Right cardiac atrium (tissue), 5 donors: Measurements from ENCODE around the gene AGAP1. TPM values are rescaled to one million over a fixed set of nuclear protein-coding genes. Genes with fewer than 3 reads are reported as not detected.

ENCODE experiments used
- ATAC-seq, 2 donors: fragments of 200-7000 bp; cut with Tn5 transposase; one replicate each; pipeline versions ENCODE4 v1.8.0 to v1.9.1; 2020; ENCODE audit warnings: moderate library complexity in 2 of 2, mild to moderate bottlenecking in 1 of 2
- DNase-seq, 3 donors: peaks; one replicate each; pipeline ENCODE4 v3.0.0-alpha.2; 2020
- H3K27ac ChIP-seq: one replicate; pipeline ENCODE4 v1.5.1; 2013; ENCODE audit warnings: mild to moderate bottlenecking, low read length, control low read depth, moderate library complexity
- H3K27me3 ChIP-seq: one replicate; pipeline ENCODE4 v1.6.1; 2013; ENCODE audit not compliant: control insufficient read depth, insufficient read depth
- H3K4me1 ChIP-seq: one replicate; pipeline ENCODE4 v1.6.1; 2013; ENCODE audit warnings: low read length; ENCODE audit not compliant: control insufficient read depth, insufficient read depth
- H3K4me3 ChIP-seq: one replicate; pipeline ENCODE4 v1.5.1; 2013; ENCODE audit warnings: low read length, control low read depth
- H3K9me3 ChIP-seq: one replicate; pipeline ENCODE4 v1.6.1; 2013; ENCODE audit warnings: low read length; ENCODE audit not compliant: control insufficient read depth
- WGBS: extraction: QIAGEN DNeasy Blood & Tissue Kit; methylation state at CpG from one replicate; pipeline ENCODE4 v1.1.7; 2013; 5-methylcytosine and 5-hydroxymethylcytosine counted together
- intact Hi-C, 4 donors: fragments of 100-400 bp; cut with DNase I; formaldehyde crosslinking; loops; one replicate each; pipeline versions ENCODE4 v1.11.0 to v1.14.0; 2022 to 2023
- polyA plus RNA-seq: library from polyadenylated mRNA; stranded (reverse); fragments of 200-250 nt; gene quantifications from one replicate; pipeline ENCODE4 v1.2.3, GENCODE V29; 2013
- total RNA-seq, 4 donors: library from RNA; stranded (reverse); fragmentation: NEBNext Ultra II Directional; extraction: Animal tissue kit (Norgen Biotek cat#: 25700); gene quantifications; one replicate each; pipeline ENCODE4 v1.2.1, GENCODE V29; 2021
- donor health status: healthy with polysubstance abuse.
- donor health status: DM: no; HTN: yes; CAD: no.
- donor health status: DM: no; HTN: no; CAD: no.
- donor health status: DM: no; HTN: yes; CAD: no; lungs with severe emphysema.
- donor health status: DM: yes; HTN: yes; CAD: no.

AGAP1 gene
- total and polyA plus RNA-seq, 5 donors: 10.5 to 25.3 (median 22.6) TPM

DNA sequence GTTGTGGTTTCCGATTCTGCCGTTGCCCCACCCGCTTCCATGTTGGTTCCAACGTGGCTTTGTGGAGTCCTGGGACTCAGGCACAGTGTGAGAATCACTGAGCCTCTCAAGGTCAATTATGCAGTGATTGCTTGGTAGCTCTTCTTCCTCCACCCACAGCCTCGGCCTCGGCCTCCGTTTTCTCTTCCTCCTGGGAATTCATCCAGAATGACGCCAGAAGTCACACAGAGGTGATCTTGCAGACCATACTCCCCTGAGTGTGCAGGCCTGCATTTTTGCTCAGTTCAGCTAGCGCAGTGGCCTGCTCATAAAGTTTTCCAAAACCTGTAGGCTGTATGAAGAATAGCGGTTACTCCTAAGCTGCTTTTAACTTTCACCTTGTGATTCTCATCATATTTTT, 401.0 kb downstream of the AGAP1 start:
- ATAC-seq: no peak
- 91% methylated on average over 10 of the region's 10 CpGs for WGBS
- intact Hi-C loops: no loop called here

DNA sequence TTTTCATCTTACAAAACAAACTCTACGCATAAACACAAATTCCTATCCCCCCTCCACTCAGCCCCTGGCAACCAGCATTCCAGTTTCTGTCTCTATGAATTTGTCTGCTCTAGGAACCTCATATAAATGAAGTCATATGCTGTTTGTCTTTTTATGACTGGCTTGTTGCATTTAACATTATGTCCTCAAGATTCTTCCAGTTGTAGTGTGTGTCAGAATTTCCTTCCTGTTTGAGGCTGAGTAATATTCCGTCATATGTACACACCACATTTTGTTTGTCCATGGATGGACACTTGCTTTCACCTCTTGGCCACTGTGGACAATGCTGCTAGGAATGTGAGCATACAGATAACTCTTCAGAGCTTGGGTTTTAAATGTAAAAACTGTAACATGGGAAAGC, 402.2 kb downstream of the AGAP1 start:
- no peak for ATAC-seq
- no peaks in the 10 kb centered on the region for H3K4me1 ChIP-seq
- no peak for DNase-seq
- no peak overlapping the region for H3K4me3 ChIP-seq
- intact Hi-C loops: no loop called here
- no peak overlapping the region for H3K27ac ChIP-seq
- 93% methylated on average over 2 of the region's 2 CpGs for WGBS
- no peaks in the 10 kb centered on the region for H3K9me3 ChIP-seq
- H3K27me3 ChIP-seq: no peaks in the 10 kb centered on the region

More for the DNA sequence above, 401.0 kb downstream of the AGAP1 start:
- no peak for DNase-seq
- H3K4me1 ChIP-seq: no peaks in the 10 kb centered on the region
- H3K27ac ChIP-seq: no peak overlapping the region
- H3K9me3 ChIP-seq: no peaks in the 10 kb centered on the region
- no peaks in the 10 kb centered on the region for H3K27me3 ChIP-seq
- H3K4me3 ChIP-seq: no peak overlapping the region

DNA sequence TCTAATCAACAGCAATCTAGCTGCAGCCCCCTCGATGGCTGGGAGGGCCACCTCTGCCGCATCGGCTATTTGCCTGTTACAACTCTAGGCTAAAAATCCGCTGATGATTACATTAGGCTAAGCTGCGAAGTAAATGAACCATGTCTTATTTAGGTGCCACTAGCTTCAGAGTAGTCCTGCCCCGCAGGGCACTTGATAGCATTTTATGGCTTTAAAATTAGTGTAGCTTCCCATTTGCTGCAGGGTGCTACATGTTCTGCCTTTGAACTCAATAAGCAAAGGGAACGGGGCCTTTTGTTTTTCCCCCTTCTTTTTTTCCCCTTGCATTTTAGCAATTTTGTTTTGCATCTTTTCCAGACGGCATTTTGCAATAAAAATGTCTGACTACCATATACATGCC, 404.1 kb downstream of the AGAP1 start:
- WGBS: 82% methylated on average over 8 of the region's 8 CpGs
- Histone ChIP-seq H3K4me1 (no peaks in the 10 kb centered on the region), H3K4me3 (no peak overlapping the region), H3K9me3 (no peaks in the 10 kb centered on the region), H3K27me3 (no peaks in the 10 kb centered on the region), H3K27ac (no peak overlapping the region)
- DNase-seq: no peak
- intact Hi-C loops: no loop called here
- ATAC-seq: no peak

DNA sequence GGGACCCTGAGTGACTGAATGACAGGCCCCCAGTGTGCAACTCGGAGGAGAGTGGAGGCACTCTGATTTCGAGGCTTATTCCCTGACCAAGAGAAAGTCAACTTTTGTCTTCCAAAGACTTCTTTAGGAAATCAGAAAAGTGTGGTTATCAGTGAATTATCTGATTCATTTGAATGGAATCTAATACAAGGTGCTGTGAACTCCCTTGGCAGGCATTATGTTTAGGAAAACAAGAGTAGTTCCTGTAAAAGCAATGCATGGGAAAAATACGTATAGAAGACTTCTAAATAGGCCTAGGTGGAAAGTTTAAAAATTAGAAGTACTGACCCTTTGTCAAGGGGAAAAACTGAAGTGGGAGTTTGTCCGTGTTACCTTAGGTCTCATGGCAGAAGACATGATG, 404.9 kb downstream of the AGAP1 start:
- H3K27ac ChIP-seq: no peak overlapping the region
- 91% methylated on average over 4 of the region's 4 CpGs for WGBS
- no peak for DNase-seq

DNA sequence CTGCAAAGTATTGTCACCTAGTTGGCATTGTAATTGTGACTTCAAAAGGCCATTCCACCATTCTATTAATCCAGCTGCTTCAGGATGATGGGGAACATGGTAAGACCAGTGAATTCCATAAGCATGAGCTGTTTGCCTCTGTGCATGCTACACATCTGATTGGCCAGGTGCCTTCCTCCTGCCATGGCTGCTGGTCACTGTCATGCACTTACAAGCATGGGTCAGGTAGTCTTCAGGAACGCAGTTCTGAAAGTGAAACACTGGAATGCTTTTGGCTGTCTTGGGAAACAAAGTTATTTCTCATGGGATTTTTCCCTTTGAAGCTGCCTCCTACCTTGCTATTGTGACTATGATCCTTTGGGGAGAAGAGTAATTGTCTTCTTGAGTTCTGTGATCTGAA, 406.8 kb downstream of the AGAP1 start:
- no peak overlapping the region for H3K4me3 ChIP-seq
- WGBS: 75% methylated on average over 1 of the region's 1 CpG
- DNase-seq: no peak
- H3K4me1 ChIP-seq: no peaks in the 10 kb centered on the region
- H3K27ac ChIP-seq: no peak overlapping the region
- ATAC-seq: no peak
- H3K9me3 ChIP-seq: no peaks in the 10 kb centered on the region
- intact Hi-C loops: no loop called here
- H3K27me3 ChIP-seq: no peaks in the 10 kb centered on the region

More for the DNA sequence above, 404.9 kb downstream of the AGAP1 start:
- Histone ChIP-seq H3K4me3 (no peak overlapping the region), H3K9me3 (no peaks in the 10 kb centered on the region), H3K4me1 (no peaks in the 10 kb centered on the region), H3K27me3 (no peaks in the 10 kb centered on the region)
- intact Hi-C loops: no loop called here
- no peak for ATAC-seq

DNA sequence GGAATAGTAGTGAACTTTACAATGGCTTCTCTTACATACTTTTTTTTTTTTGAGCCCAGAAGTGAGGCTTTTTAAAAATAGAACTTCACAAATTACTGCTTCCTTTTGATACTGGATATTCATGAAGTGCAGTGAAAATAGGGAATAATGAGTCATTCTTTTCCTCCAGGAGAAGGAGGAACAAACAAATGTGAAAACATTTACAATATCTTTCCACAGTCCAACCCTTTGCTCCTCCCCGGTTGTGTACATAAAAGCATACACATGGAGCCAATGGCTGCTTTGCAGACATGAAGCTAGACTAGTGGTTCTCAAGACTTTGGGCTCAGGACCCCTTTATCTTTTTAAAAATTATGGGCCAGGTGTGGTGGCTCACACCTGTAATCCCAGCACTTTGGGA, 407.4 kb downstream of the AGAP1 start:
- H3K27ac ChIP-seq: no peak overlapping the region
- DNase-seq: no peak
- H3K4me3 ChIP-seq: no peak overlapping the region
- 81% methylated on average over 1 of the region's 1 CpG for WGBS
- H3K27me3 ChIP-seq: no peaks in the 10 kb centered on the region
- no peak for ATAC-seq
- intact Hi-C loops: no loop called here
- H3K4me1 ChIP-seq: no peaks in the 10 kb centered on the region
- H3K9me3 ChIP-seq: no peaks in the 10 kb centered on the region

DNA sequence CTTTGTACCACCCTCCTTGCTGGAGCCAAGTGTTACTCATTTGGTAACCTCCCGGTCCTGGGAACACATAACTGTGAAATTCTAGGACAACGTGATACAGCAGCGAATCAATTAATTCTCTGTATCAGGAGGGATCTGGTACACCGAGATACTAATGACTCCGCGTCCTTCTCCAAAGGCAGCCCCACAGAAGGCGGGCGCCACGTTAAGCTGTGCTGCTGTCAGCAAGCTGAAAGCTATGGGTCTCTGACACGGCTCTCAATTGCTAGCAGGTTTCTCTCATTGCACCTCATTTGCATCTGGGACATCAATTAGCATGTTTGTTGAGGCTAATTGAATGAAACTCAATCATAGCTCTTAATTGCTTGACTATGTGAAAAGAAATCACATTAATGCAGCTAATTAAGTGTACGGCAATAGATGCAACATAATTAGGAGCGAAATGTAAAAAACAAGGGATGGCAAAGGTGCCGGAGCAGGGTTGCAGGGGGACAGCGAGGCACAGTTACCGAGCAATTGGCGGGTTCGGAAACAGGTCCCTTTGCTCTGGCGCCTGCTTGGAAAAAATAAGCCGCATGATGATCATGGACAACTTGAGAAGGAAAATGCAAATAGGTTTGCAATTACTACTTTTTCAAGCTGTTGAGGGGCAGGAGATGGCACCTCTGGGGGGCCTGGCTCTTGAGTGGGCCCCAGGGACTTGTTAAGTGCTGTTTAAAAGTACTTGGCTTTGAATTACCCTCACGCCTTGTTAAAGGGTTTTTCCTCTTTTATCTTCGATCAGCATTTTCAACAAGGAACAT, 410.1 kb downstream of the AGAP1 start:
- Histone ChIP-seq H3K4me1 (no peaks in the 10 kb centered on the region), H3K27ac (no peak overlapping the region), H3K27me3 (no peaks in the 10 kb centered on the region), H3K9me3 (no peaks in the 10 kb centered on the region), H3K4me3 (no peak overlapping the region)
- WGBS: 85% methylated on average over 21 of the region's 21 CpGs
- ATAC-seq: no peak
- no peak for DNase-seq
- intact Hi-C loops: no loop called here

DNA sequence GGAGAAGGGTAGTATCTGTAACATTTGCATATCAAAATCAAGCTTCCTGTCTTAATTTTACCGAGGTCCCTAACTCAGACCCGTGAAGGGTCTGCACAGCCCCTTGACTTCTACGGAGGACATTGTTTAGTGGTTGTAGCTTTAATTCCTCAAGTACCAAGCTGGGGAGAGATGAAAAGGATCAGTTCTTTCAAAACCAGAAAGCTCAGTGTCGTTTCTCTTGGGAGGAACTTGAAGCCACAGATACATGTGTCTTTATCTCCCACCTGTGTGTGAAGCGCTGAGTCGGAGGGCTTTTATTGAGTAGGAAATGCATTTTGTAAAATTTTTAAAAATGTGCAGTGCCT, 410.7 kb downstream of the AGAP1 start:
- intact Hi-C loops: no loop called here
- Histone ChIP-seq H3K9me3 (no peaks in the 10 kb centered on the region), H3K27ac (no peak overlapping the region), H3K4me1 (no peaks in the 10 kb centered on the region), H3K4me3 (no peak overlapping the region), H3K27me3 (no peaks in the 10 kb centered on the region)
- ATAC-seq (no peak), DNase-seq (no peak)
- WGBS: 71% methylated on average over 6 of the region's 6 CpGs

DNA sequence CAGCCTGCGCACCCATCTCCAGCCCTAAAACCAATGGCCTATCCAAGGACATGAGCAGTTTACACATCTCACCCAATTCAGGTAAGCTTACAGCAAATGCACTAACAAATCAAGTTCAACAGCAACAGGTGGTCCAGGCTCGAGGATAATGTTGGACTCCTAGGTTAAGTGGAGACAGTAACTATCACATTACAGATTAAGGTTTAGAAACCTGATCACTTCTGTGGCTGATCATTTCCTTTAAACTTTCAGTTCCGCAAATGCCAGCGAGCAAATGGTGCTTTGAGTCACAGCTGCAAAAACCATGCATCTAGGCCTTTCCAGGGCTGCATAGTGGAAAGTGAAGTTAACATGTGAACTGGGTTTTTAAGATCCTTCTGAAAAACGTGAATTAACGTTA, 415.0 kb downstream of the AGAP1 start:
- Histone ChIP-seq H3K27ac (no peak overlapping the region), H3K27me3 (no peaks in the 10 kb centered on the region), H3K9me3 (no peaks in the 10 kb centered on the region), H3K4me1 (no peaks in the 10 kb centered on the region), H3K4me3 (no peak overlapping the region)
- WGBS: 88% methylated on average over 6 of the region's 6 CpGs
- no peak for ATAC-seq
- intact Hi-C loops: no loop called here
- no peak for DNase-seq

DNA sequence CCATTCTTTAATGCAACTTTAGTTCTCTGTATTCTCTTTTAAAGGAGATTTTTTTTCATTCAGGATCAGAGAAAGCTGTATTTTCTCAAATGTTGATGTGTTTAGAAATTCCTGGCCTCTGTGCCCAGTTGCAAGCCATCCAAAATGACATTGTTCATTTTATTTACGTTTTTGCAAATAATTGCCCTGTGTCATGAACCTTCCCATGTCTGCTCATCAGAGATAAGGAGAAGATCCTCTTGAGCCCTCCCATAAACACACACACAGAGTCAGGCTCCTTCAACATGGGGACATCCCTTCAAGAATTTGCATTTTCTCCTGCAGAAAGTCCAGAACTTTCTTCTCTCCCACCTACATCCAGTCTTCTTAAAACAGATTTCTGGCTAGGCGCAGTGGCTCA, 415.5 kb downstream of the AGAP1 start:
- DNase-seq: no peak
- no peak for ATAC-seq
- Histone ChIP-seq H3K27ac (no peak overlapping the region), H3K9me3 (no peaks in the 10 kb centered on the region), H3K27me3 (no peaks in the 10 kb centered on the region), H3K4me3 (no peak overlapping the region), H3K4me1 (no peaks in the 10 kb centered on the region)
- intact Hi-C loops: no loop called here
- 77% methylated on average over 2 of the region's 2 CpGs for WGBS

DNA sequence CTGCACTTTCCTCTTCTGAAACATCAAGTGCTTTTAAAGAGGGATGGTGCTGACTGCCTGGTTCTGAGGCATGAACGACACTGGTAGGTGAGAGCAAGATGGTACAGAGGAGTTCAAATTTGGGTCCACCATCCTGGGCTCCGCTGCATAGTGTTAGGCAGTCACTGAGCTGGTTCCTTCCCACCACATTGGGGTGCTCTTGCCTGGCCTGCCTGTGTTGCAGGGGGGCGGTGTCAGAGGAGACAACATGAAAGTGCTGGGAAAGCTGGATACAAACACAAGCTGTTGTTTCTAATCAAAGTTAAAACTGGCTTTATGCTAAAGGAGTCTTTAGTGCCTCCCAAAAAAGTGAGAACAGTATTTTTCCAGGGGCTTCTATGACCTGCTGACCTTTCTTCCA, 416.2 kb downstream of the AGAP1 start:
- WGBS: 94% methylated on average over 3 of the region's 3 CpGs
- no peak for DNase-seq
- H3K27ac ChIP-seq: no peak overlapping the region
- no peaks in the 10 kb centered on the region for H3K9me3 ChIP-seq
- H3K4me3 ChIP-seq: no peak overlapping the region
- intact Hi-C loops: no loop called here
- H3K4me1 ChIP-seq: no peaks in the 10 kb centered on the region
- no peaks in the 10 kb centered on the region for H3K27me3 ChIP-seq
- no peak for ATAC-seq

DNA sequence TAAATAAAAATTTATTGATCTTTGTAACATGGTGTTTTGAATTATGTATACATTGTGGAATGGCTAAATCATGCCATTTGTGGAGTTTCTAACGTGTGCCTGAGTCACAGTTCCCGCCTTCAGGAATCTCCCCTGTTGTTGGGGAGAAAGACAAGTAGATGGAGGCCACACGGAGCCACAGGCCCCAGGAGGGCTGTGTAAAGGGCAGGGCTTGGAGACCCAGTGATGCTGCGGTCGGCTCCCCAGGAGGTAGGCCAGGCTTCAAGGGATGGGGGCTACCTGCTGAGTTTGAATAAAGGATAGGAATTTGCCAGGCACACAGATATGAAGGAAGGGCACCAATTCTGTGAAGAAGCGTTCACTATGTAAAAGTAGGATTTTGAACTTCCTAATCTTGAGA, 417.3 kb downstream of the AGAP1 start:
- H3K27ac ChIP-seq: no peak overlapping the region
- ATAC-seq (no peak), DNase-seq (no peak)
- WGBS: 92% methylated on average over 6 of the region's 6 CpGs
- no peaks in the 10 kb centered on the region for H3K27me3 ChIP-seq
- no peaks in the 10 kb centered on the region for H3K9me3 ChIP-seq
- intact Hi-C loops: no loop called here
- no peak overlapping the region for H3K4me3 ChIP-seq
- no peaks in the 10 kb centered on the region for H3K4me1 ChIP-seq
